ENCODE results near the gene NR2C2. TPM values are rescaled to one million over a fixed set of nuclear protein-coding genes. Genes with fewer than 3 reads are reported as not detected.

NR2C2 gene
- total and polyA plus RNA-seq, 10 of the 15 experiments (the other 5 are each of a cell fraction or from before 2014, with no cell fraction given), result 2.7 to 30.3 (median 18.3) TPM

GRCh38 chr3:15050405-15051092 lies 103.2 kb downstream of the NR2C2 start (continued):
- TF ChIP-seq ZBTB11 (CRISPR knock-in tag; IDR thresholded peaks at IDR 0.05) (no peak), ZNF384 (IDR thresholded peaks at IDR 0.05; ENCODE audit: borderline replicate concordance, low read depth, low read length) (no peak)

GRCh38 chr3:15051531-15051930 lies 104.1 kb downstream of the NR2C2 start:
- 8% methylated on average over 1 of the region's 1 CpG for WGBS (ENCODE audit: insufficient coverage, insufficient replicate concordance, low lambda C conversion rate, missing lambda C conversion rate)
- peak; percentile 88 for ATAC-seq
- intact Hi-C loops (cut with micrococcal nuclease; ENCODE audit: unreplicated experiment), result loop anchor here (2.0 to 5.0 kb wide), 3 partner anchors 47 to 127 kb away; partner anchors contain the start of genes NR2C2 and RBSN
- ChIA-PET RAD21 (ENCODE audit: unreplicated experiment) (interaction anchor here (0.6 to 3.3 kb wide), 11 partner anchors 13 to 310 kb away, joined by 3 to 30 read pairs (median 3); partner anchors contain the start of gene MRPS25), POLR2A (interaction anchor here (0.8 to 4.7 kb wide), 4 partner anchors 9 to 158 kb away, joined by 3 to 30 read pairs (median 4); partner anchors contain the start of genes MRPS25 and RBSN), CTCF (interaction anchor here (0.6 to 4.2 kb wide), 28 partner anchors 8 to 449 kb away, joined by 3 to 50 read pairs (median 4); partner anchors contain the start of genes CAPN7, MRPS25 and RBSN), SMC1A (ENCODE audit: uncharacterized antibody, unreplicated experiment) (interaction anchor here (0.6 to 3.5 kb wide), 13 partner anchors 8 to 143 kb away, joined by 3 to 22 read pairs (median 4); partner anchors contain the start of genes MRPS25, NR2C2 and RBSN)
- BruUV-seq (replicated peaks), result no TSS peak
- in situ Hi-C loops (cut with MboI), result no loop called here
- no peak for DNase-seq (ENCODE audit: low read depth, low spot score)
- peaks cover 28% of the 10 kb centered on the region for H3K79me2 ChIP-seq (ENCODE audit: control insufficient read depth, insufficient read depth, low read length)
- peaks cover 5% of the 10 kb centered on the region for H3K9me3 ChIP-seq (replicated peaks; ENCODE audit: control insufficient read depth, insufficient read depth, low read length)
- no peak overlapping the region for H2AFZ ChIP-seq (ENCODE audit: control insufficient read depth, low read depth, low read length)
- FAIRE-seq, result no peak
- peak overlapping the region; percentile 40 for H3K4me2 ChIP-seq (ENCODE audit: control insufficient read depth, insufficient read depth)
- H3K36me3 ChIP-seq (ENCODE audit: control insufficient read depth in 2 of 2, insufficient read depth in 2 of 2, low read length in 1 of 2), result peaks cover 24 to 39% of the 10 kb centered on the region in 2 experiments
- H4K20me1 ChIP-seq (ENCODE audit: control insufficient read depth, insufficient read depth), result no peaks in the 10 kb centered on the region
- H3K27ac ChIP-seq (ENCODE audit: control insufficient read depth, insufficient read depth), result peak overlapping the region; percentile 71
- H3K4me1 ChIP-seq (ENCODE audit: control insufficient read depth, insufficient read depth, low read length), result peaks cover 45% of the 10 kb centered on the region
- H3K4me3 ChIP-seq, result no peak overlapping the region
- no peak overlapping the region for H3K9ac ChIP-seq (ENCODE audit: control insufficient read depth, insufficient read depth, low read length)
- no peaks in the 10 kb centered on the region for H3K27me3 ChIP-seq (replicated peaks in 1 of 2; ENCODE audit: control insufficient read depth in 2 of 2, insufficient read depth in 2 of 2, low read length in 1 of 2)
- no peak for TF ChIP-seq BRCA1 (IDR thresholded peaks at IDR 0.05; ENCODE audit: low read depth, low read length)
- no peak for TF ChIP-seq TCF7 (IDR thresholded peaks at IDR 0.05; ENCODE audit: borderline replicate concordance)
- TF ChIP-seq GATAD2B (conservative IDR thresholded peaks at IDR 0.05; ENCODE audit: low read depth), result no peak
- TF ChIP-seq SREBF2 (IDR thresholded peaks at IDR 0.05; ENCODE audit: low read length), result no peak
- TF ChIP-seq BCL3 (IDR thresholded peaks at IDR 0.05; ENCODE audit: borderline replicate concordance, insufficient read depth, low read depth, low read length, poor library complexity, severe bottlenecking), result no peak
- no peak for TF ChIP-seq NR2F1 (conservative IDR thresholded peaks at IDR 0.05)
- TF ChIP-seq RAD21 (IDR thresholded peaks at IDR 0.05; ENCODE audit: insufficient read depth, low read depth, low read length), result peak; percentile 51
- TF ChIP-seq SRF (IDR thresholded peaks at IDR 0.05; ENCODE audit: low read depth in 2 of 2, low read length in 2 of 2), result no peak
- TF ChIP-seq LARP7 (IDR thresholded peaks at IDR 0.05), result no peak
- TF ChIP-seq PML (IDR thresholded peaks at IDR 0.05; ENCODE audit: low read length), result no peak
- TF ChIP-seq ZZZ3 (IDR thresholded peaks at IDR 0.05; ENCODE audit: control insufficient read depth, insufficient read length, low read depth), result no peak
- TF ChIP-seq CHD2 (IDR thresholded peaks at IDR 0.05; ENCODE audit: borderline replicate concordance, low read depth, low read length), result 0 out of 2 replicates have a peak, but pooled peaks have one; percentile 42
- no peak for TF ChIP-seq ETV6 (conservative IDR thresholded peaks at IDR 0.05 in 1 of 2, IDR thresholded peaks at IDR 0.05 in 1 of 2; ENCODE audit: borderline replicate concordance in 1 of 2, low read depth in 1 of 2)
- 0 out of 2 replicates have a peak, but pooled peaks have one; percentile 25 for TF ChIP-seq BACH1 (IDR thresholded peaks at IDR 0.05; ENCODE audit: borderline replicate concordance)
